Measurements from ENCODE around the gene SOCS1. TPM values are rescaled to one million over a fixed set of nuclear protein-coding genes. Genes with fewer than 3 reads are reported as not detected.

SOCS1 gene
- polyA plus RNA-seq, 1 donor from 2014 or later: not detected

GRCh38 chr16:11245222-11245737 is 10.7 kb downstream of the SOCS1 start:
- Histone ChIP-seq H3K79me2 (replicated peaks; ENCODE audit: insufficient read depth, low read length) (no peaks in the 10 kb centered on the region), H4K20me1 (ENCODE audit: insufficient read depth) (no peaks in the 10 kb centered on the region), H3K4me2 (ENCODE audit: low read length) (no peak overlapping the region), H3K36me3 (ENCODE audit: insufficient read depth, low read length) (no peaks in the 10 kb centered on the region), H3K4me3 (ENCODE audit: low read length) (no peak overlapping the region), H3K9me3 (ENCODE audit: low read length) (no peaks in the 10 kb centered on the region), H3K27me3 (ENCODE audit: insufficient read depth, low read depth, low read length) (no peaks in the 10 kb centered on the region), H3K9me2 (ENCODE audit: insufficient read depth, low read length) (no peaks in the 10 kb centered on the region), H3F3A (ENCODE audit: insufficient read depth, low read length, poor library complexity, severe bottlenecking) (no peaks in the 10 kb centered on the region), H2AFZ (ENCODE audit: low read depth, low read length) (no peak overlapping the region), H3K27ac (ENCODE audit: low read length) (no peak overlapping the region), H3K9ac (ENCODE audit: low read length) (no peak overlapping the region)
- TF ChIP-seq REST (IDR thresholded peaks at IDR 0.05; ENCODE audit: borderline replicate concordance) (no peak), CTCF (IDR thresholded peaks at IDR 0.05; ENCODE audit: poor library complexity, severe bottlenecking) (no peak), POLR2AphosphoS5 (IDR thresholded peaks at IDR 0.05) (no peak), MXI1 (conservative IDR thresholded peaks at IDR 0.05; ENCODE audit: poor library complexity, severe bottlenecking) (no peak), RAD21 (conservative IDR thresholded peaks at IDR 0.05) (no peak), SMC3 (conservative IDR thresholded peaks at IDR 0.05; ENCODE audit: poor library complexity) (no peak), EP300 (conservative IDR thresholded peaks at IDR 0.05; ENCODE audit: poor library complexity, severe bottlenecking) (no peak), EZH2 (IDR thresholded peaks at IDR 0.05; ENCODE audit: borderline replicate concordance, insufficient read depth, low read length, poor library complexity, severe bottlenecking) (no peak), TAF1 (IDR thresholded peaks at IDR 0.05; ENCODE audit: low read depth) (no peak)

- H3K9me2 ChIP-seq (ENCODE audit: insufficient read depth, low read length): no peaks in the 10 kb centered on the region
- H3K79me2 ChIP-seq (replicated peaks; ENCODE audit: insufficient read depth, low read length): no peaks in the 10 kb centered on the region
- TF ChIP-seq EP300 (conservative IDR thresholded peaks at IDR 0.05; ENCODE audit: poor library complexity, severe bottlenecking) (no peak), MXI1 (conservative IDR thresholded peaks at IDR 0.05; ENCODE audit: poor library complexity, severe bottlenecking) (no peak), CTCF (IDR thresholded peaks at IDR 0.05; ENCODE audit: poor library complexity, severe bottlenecking) (no peak), SMC3 (conservative IDR thresholded peaks at IDR 0.05; ENCODE audit: poor library complexity) (no peak), RAD21 (conservative IDR thresholded peaks at IDR 0.05) (no peak), EZH2 (IDR thresholded peaks at IDR 0.05; ENCODE audit: borderline replicate concordance, insufficient read depth, low read length, poor library complexity, severe bottlenecking) (no peak), POLR2AphosphoS5 (IDR thresholded peaks at IDR 0.05) (no peak), REST (IDR thresholded peaks at IDR 0.05; ENCODE audit: borderline replicate concordance) (no peak), TAF1 (IDR thresholded peaks at IDR 0.05; ENCODE audit: low read depth) (no peak)
- no peak overlapping the region for H3K27ac ChIP-seq (ENCODE audit: low read length)
- H3K27me3 ChIP-seq (ENCODE audit: insufficient read depth, low read depth, low read length): no peaks in the 10 kb centered on the region
- H3F3A ChIP-seq (ENCODE audit: insufficient read depth, low read length, poor library complexity, severe bottlenecking): no peaks in the 10 kb centered on the region
- no peak overlapping the region for H3K9ac ChIP-seq (ENCODE audit: low read length)
- H3K4me2 ChIP-seq (ENCODE audit: low read length): no peak overlapping the region
- H4K20me1 ChIP-seq (ENCODE audit: insufficient read depth): no peaks in the 10 kb centered on the region
- H3K9me3 ChIP-seq (ENCODE audit: low read length): no peaks in the 10 kb centered on the region
- no peak overlapping the region for H3K4me3 ChIP-seq (ENCODE audit: low read length)
- H3K36me3 ChIP-seq (ENCODE audit: insufficient read depth, low read length): no peaks in the 10 kb centered on the region
- no peak overlapping the region for H2AFZ ChIP-seq (ENCODE audit: low read depth, low read length)
Measured at GRCh38 chr16:11242658-11243057, 13.3 kb downstream of the SOCS1 start.
